Liver (tissue), 9 donors: ENCODE measurements around the gene ARHGDIA. TPM values are rescaled to one million over a fixed set of nuclear protein-coding genes. Genes with fewer than 3 reads are reported as not detected.

Source experiments
- DNase-seq: peaks from one replicate; pipeline ENCODE4 v3.0.0-alpha.2; 2017; ENCODE audit warnings: low spot score
- H3K27ac ChIP-seq, 2 donors: one replicate each; pipeline ENCODE4 v1.7.0; 2013; ENCODE audit warnings: inconsistent platforms in 2 of 2, low read length in 2 of 2, control low read depth in 1 of 2, low read depth in 1 of 2, mild to moderate bottlenecking in 1 of 2
- H3K27me3 ChIP-seq, 4 donors: one replicate each; pipeline versions ENCODE4 v1.6.1 to v1.7.0; 2013; ENCODE audit warnings: low read length in 3 of 4, inconsistent platforms in 1 of 4, mild to moderate bottlenecking in 1 of 4, moderate library complexity in 1 of 4; ENCODE audit not compliant: control insufficient read depth in 4 of 4, insufficient read depth in 4 of 4
- H3K36me3 ChIP-seq, 4 donors: one replicate each; pipeline versions ENCODE4 v1.6.1 to v1.7.0; 2013; ENCODE audit warnings: low read length in 3 of 4, mild to moderate bottlenecking in 3 of 4, low read depth in 1 of 4, moderate library complexity in 1 of 4; ENCODE audit not compliant: control insufficient read depth in 4 of 4, insufficient read depth in 3 of 4
- H3K4me1 ChIP-seq, 4 donors: one replicate each; pipeline versions ENCODE4 v1.6.1 to v1.7.0; 2013; ENCODE audit warnings: low read length in 3 of 4, mild to moderate bottlenecking in 3 of 4, moderate library complexity in 1 of 4; ENCODE audit not compliant: control insufficient read depth in 4 of 4, insufficient read depth in 4 of 4
- H3K4me3 ChIP-seq, 3 donors: one replicate each; pipeline versions ENCODE4 v1.6.1 to v1.7.0; 2013; ENCODE audit warnings: low read length in 3 of 3, control low read depth in 1 of 3, low read depth in 1 of 3, mild to moderate bottlenecking in 1 of 3
- H3K9ac ChIP-seq, 2 donors: one replicate each; pipeline ENCODE4 v1.7.0; 2013; ENCODE audit warnings: low read length in 2 of 2, mild to moderate bottlenecking in 2 of 2, moderate library complexity in 2 of 2, control low read depth in 1 of 2, low read depth in 1 of 2
- H3K9me3 ChIP-seq, 4 donors: one replicate each; pipeline versions ENCODE4 v1.6.1 to v1.7.0; 2013; ENCODE audit warnings: low read length in 3 of 4; ENCODE audit not compliant: control insufficient read depth in 4 of 4
- CTCF ChIP-seq: fragments of 150-350 bp; IDR thresholded peaks from 2 replicates; pipeline ENCODE4 v1.5.1; 2017; ENCODE audit warnings: improper control_type of control experiment, low read depth, low read length; ENCODE audit not compliant: missing input control
- EGR1 ChIP-seq, 2 donors: IDR thresholded peaks; 2 replicates each; pipeline ENCODE4 v1.6.1; 2016 to 2018; ENCODE audit warnings: antibody characterized with exemption in 2 of 2, low read depth in 2 of 2
- FOXA1 ChIP-seq: IDR thresholded peaks from 2 replicates; pipeline ENCODE4 v1.6.1; 2016; ENCODE audit warnings: antibody characterized with exemption
- FOXA2 ChIP-seq: IDR thresholded peaks from 2 replicates; pipeline ENCODE4 v1.6.1; 2016; ENCODE audit warnings: antibody characterized with exemption
- GABPA ChIP-seq, 2 donors: IDR thresholded peaks in 1 of 2; conservative IDR thresholded peaks in 1 of 2; 2 replicates each; pipeline ENCODE4 v1.6.1; 2016; ENCODE audit warnings: antibody characterized with exemption in 2 of 2, mild to moderate bottlenecking in 1 of 2, moderate library complexity in 1 of 2
- HNF4A ChIP-seq, 2 donors: conservative IDR thresholded peaks; 2 replicates each; pipeline ENCODE4 v1.6.1; 2016; ENCODE audit warnings: antibody characterized with exemption in 2 of 2, mild to moderate bottlenecking in 2 of 2
- HNF4G ChIP-seq: IDR thresholded peaks from 2 replicates; pipeline ENCODE4 v1.6.1; 2016; ENCODE audit warnings: antibody characterized with exemption
- JUND ChIP-seq, 2 donors: IDR thresholded peaks; 2 replicates each; pipeline ENCODE4 v1.6.1; 2016; ENCODE audit warnings: antibody characterized with exemption in 2 of 2
- MAX ChIP-seq: IDR thresholded peaks from 2 replicates; pipeline ENCODE4 v1.6.1; 2016; ENCODE audit warnings: antibody characterized with exemption
- NR2F2 ChIP-seq: IDR thresholded peaks from 2 replicates; pipeline ENCODE4 v1.6.1; 2016; ENCODE audit warnings: antibody characterized with exemption
- RAD21 ChIP-seq, 2 donors: IDR thresholded peaks; 2 replicates each; pipeline ENCODE4 v1.6.1; 2016; ENCODE audit warnings: antibody characterized with exemption in 2 of 2, mild to moderate bottlenecking in 2 of 2
- REST ChIP-seq: IDR thresholded peaks from 2 replicates; pipeline ENCODE4 v1.6.1; 2016; ENCODE audit warnings: antibody characterized with exemption, mild to moderate bottlenecking
- RXRA ChIP-seq, 2 donors: IDR thresholded peaks; 2 replicates each; pipeline ENCODE4 v1.6.1; 2017 to 2018; ENCODE audit warnings: antibody characterized with exemption in 2 of 2, mild to moderate bottlenecking in 1 of 2
- SP1 ChIP-seq: IDR thresholded peaks from 2 replicates; pipeline ENCODE4 v1.6.1; 2018; ENCODE audit warnings: antibody characterized with exemption, mild to moderate bottlenecking
- TAF1 ChIP-seq: conservative IDR thresholded peaks from 2 replicates; pipeline ENCODE4 v1.6.1; 2016; ENCODE audit warnings: antibody characterized with exemption, mild to moderate bottlenecking
- YY1 ChIP-seq: IDR thresholded peaks from 2 replicates; pipeline ENCODE4 v1.6.1; 2016; ENCODE audit warnings: antibody characterized with exemption, mild to moderate bottlenecking
- WGBS: extraction: QIAGEN DNeasy Blood & Tissue Kit; methylation state at CpG from one replicate; pipeline ENCODE4 v1.1.7; 2013; 5-methylcytosine and 5-hydroxymethylcytosine counted together
- polyA plus RNA-seq, 2 donors: library from polyadenylated mRNA; stranded (reverse) in 1 of 2; unstranded in 1 of 2; fragments of 200-250 nt in 1 of 2; fragments of >200 nt in 1 of 2; fragmentation: Nextera tagmentation in 1 of 2; extraction: Ambion mirVana in 1 of 2; gene quantifications; one replicate each; pipeline versions ENCODE4 v1.2.1 to v1.2.3, GENCODE V29; 2013 to 2015
- total RNA-seq, 2 donors: library from RNA; depleted of rRNA; stranded (reverse); fragments of >200 nt; gene quantifications; one replicate each; pipeline ENCODE4 v1.2.3, GENCODE V29; 2014
- TF ChIP-seq, protein P1 (sequence below): IDR thresholded peaks from 2 replicates; pipeline ENCODE4 v1.6.1; 2016; ENCODE audit warnings: antibody characterized with exemption
- donor health status: healthy.
- donor health status: healthy.
- donor health status: healthy.
- donor health status: healthy.
- donor health status: healthy.

Gene ARHGDIA
- total and polyA plus RNA-seq, 4 donors, result 35.5 to 142 (median 75.3) TPM

DNA sequence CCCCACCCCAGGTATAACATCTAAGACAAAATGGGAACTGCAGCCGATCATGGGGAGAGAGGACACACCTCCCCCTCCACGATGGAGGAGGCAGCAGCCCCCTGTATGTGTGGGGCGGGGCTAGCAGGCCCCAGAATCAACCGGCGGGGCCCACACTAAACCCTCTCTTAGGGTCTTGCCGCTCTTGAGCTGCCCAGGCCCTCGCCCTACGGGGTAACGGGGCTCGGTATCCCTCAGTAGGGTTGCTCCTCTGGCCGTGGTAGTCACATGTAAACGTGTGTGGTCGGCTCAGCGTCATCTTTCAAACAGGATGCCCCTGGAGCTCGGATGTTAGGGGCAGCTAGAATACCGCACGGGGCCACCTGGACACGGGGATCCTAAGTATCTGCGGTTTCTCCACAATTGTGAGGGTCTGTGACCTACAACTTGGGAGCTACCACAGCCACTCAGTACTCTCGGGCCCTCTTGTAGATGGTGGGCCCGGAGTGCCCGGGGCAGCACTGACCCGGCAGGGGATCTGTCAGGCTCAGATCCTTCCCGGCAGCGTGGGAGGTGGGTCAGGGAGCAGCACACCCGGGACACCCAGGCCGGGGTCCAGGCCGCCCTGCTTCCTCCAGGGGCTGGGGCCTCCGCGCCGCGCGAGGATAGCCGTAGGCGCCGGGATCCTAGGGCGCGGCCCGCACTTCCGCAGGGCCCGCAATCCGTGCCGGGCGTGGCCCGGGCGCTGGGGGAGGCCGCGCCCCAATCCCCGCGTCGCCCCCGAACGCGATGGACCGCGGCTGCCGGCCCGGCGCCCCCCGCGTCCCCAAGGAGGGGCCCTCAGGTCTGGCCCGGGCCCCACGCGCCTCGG lies 781 bp downstream of the ARHGDIA start:
- WGBS, result 2% methylated on average over 65 of the region's 65 CpGs
- Histone ChIP-seq H3K36me3 (peaks cover 0 to 6% (median 2%) of the 10 kb centered on the region in 4 donors), H3K4me1 (peaks cover 17 to 53% (median 41%) of the 10 kb centered on the region in 4 donors), H3K27me3 (no peaks in the 10 kb centered on the region), H3K27ac (peak overlapping the region; percentile 91 to 92), H3K4me3 (peak overlapping the region; percentile 77 to 89 (median 84)), H3K9me3 (no peaks in the 10 kb centered on the region), H3K9ac (peak overlapping the region; percentile 70 to 88)
- DNase-seq, result peak; percentile 50
- no peak for TF ChIP-seq CTCF
- TF ChIP-seq HNF4G, result no peak
- TF ChIP-seq JUND (IDR thresholded peaks at IDR 0.05), result no peak
- TF ChIP-seq NR2F2, result no peak
- TF ChIP-seq MAX, result no peak
- no peak for TF ChIP-seq HNF4A (conservative IDR thresholded peaks at IDR 0.05)
- no peak for TF ChIP-seq YY1
- no peak for TF ChIP-seq FOXA1
- TF ChIP-seq GABPA (IDR thresholded peaks at IDR 0.05 in 1 of 2, conservative IDR thresholded peaks at IDR 0.05 in 1 of 2), result no peak
- TF ChIP-seq EGR1 (IDR thresholded peaks at IDR 0.05; ENCODE audit: low read depth in 2 of 2), result no peak
- no peak for TF ChIP-seq SP1
- TF ChIP-seq TAF1, result no peak

GRCh38 chr17:81869221-81870130 lies 1.7 kb downstream of the ARHGDIA start:
- H3K36me3 ChIP-seq, result peaks cover 0 to 6% (median 2%) of the 10 kb centered on the region in 4 donors
- H3K27ac ChIP-seq, result peak overlapping the region; percentile 91 to 92
- peaks cover 19 to 62% (median 46%) of the 10 kb centered on the region in 4 donors for H3K4me1 ChIP-seq
- WGBS, result 34% methylated on average over 52 of the region's 52 CpGs
- peak overlapping the region; percentile 77 to 89 (median 84) for H3K4me3 ChIP-seq
- DNase-seq, result peak; percentile 76
- no peaks in the 10 kb centered on the region for H3K9me3 ChIP-seq
- TF ChIP-seq RXRA (IDR thresholded peaks at IDR 0.05) (no peak), FOXA2 (no peak), SP1 (no peak), HNF4A (conservative IDR thresholded peaks at IDR 0.05) (peak in 1 of 2 donors; percentile 5), MAX (no peak), RAD21 (IDR thresholded peaks at IDR 0.05) (peak in 1 of 2 donors; percentile 54), CTCF (peak; percentile 70), YY1 (no peak), REST (no peak), NR2F2 (no peak)
- TF ChIP-seq, protein P1, sequence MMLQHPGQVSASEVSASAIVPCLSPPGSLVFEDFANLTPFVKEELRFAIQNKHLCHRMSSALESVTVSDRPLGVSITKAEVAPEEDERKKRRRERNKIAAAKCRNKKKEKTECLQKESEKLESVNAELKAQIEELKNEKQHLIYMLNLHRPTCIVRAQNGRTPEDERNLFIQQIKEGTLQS, result no peak
- peak overlapping the region; percentile 70 to 88 for H3K9ac ChIP-seq
- no peaks in the 10 kb centered on the region for H3K27me3 ChIP-seq
